ENCODE results near the gene RTEL1.

The RTEL1 gene

DNA sequence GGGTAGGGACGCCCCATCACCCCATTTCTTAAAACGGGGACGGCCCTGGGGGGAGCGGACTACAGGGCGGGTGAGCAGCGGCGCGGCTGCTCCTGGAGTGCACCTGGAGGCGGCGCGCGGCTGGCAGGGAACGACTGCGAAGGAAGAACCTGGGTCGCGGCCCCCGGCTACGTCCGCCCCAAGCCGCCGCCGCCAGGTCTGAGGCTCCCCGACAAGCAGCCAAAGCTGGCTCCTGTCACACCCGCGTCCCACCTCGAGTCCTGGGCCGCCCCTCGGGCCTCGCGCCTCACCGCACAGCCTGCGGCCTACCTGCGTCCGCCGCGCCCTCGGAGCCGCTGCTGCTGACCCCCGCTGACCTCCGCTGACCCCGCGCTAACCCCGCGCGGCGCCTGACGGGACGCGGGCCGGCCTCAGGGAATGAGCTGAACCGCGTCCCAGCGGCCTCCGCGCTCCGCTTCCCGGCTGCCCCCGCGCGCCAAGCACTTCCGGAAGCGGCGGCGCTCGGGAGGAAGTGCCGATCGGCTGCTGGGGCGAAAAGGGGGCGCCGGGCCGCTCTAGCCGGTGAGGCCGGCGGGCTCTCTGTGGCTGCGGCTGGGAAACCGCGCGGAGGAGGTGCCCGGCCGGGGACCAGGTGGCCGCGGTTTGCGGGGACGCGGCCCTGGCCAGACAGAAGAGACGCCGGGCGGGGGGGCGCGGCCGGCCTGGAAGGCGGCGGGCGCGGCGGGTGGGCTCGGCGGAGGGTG, 49.6 kb downstream of the RTEL1 start, which contains the start of the genes ARFRP1 and ZGPAT:
ARFRP1 (minus strand) TSS at position 419 of the 743 bp plus-strand sequence. CDS start 885 bp downstream, outside the sequence.
ZGPAT (plus strand) TSS at position 482 of the 743 bp plus-strand sequence. CDS start 542 bp downstream, outside the sequence.
- Histone ChIP-seq H3K4me2 (ENCODE audit: low read depth, low read length) (peak within 1 kb of the TSS; percentile 88), H3K79me2 (ENCODE audit: low read length) (peaks cover 82% of the 10 kb centered on the region), H3K27me3 (replicated peaks; ENCODE audit: insufficient read depth, low read length) (no peaks in the 10 kb centered on the region), H2AFZ (ENCODE audit: low read length) (peak within 1 kb of the TSS; percentile 69), H3K27ac (ENCODE audit: low read length) (peak within 1 kb of the TSS; percentile 46; the same call in 1 of the 2 replicates), H3K36me3 (replicated peaks; ENCODE audit: insufficient read depth, low read length) (peaks cover 9% of the 10 kb centered on the region), H3K9me3 (replicated peaks; ENCODE audit: insufficient read depth, low read length) (no peaks in the 10 kb centered on the region), H4K20me1 (ENCODE audit: insufficient read depth, low read length) (peaks cover 4% of the 10 kb centered on the region; the same call in 1 of the 2 replicates), H3K9ac (ENCODE audit: low read length) (peak within 1 kb of the TSS; percentile 83), H3K4me3 (ENCODE audit: low read length) (peak within 1 kb of the TSS; percentile 97), H3F3A (ENCODE audit: insufficient read depth, low read length) (0 out of 2 replicates have a peak, but pooled peaks cover 9% of the 10 kb centered on the region), H3K9me2 (replicated peaks; ENCODE audit: insufficient read depth, low read length) (no peaks in the 10 kb centered on the region), H3K4me1 (ENCODE audit: low read length) (peaks cover 14% of the 10 kb centered on the region)
- DNase-seq, result peak; percentile 91
- TF ChIP-seq EZH2 (optimal IDR thresholded peaks at IDR 0.05; ENCODE audit: low read depth, low read length) (no peak), CTCF (IDR thresholded peaks at IDR 0.05; ENCODE audit: low read length) (no peak), EZH2phosphoT487 (IDR thresholded peaks at IDR 0.05; ENCODE audit: low read length) (no peak)

DNA sequence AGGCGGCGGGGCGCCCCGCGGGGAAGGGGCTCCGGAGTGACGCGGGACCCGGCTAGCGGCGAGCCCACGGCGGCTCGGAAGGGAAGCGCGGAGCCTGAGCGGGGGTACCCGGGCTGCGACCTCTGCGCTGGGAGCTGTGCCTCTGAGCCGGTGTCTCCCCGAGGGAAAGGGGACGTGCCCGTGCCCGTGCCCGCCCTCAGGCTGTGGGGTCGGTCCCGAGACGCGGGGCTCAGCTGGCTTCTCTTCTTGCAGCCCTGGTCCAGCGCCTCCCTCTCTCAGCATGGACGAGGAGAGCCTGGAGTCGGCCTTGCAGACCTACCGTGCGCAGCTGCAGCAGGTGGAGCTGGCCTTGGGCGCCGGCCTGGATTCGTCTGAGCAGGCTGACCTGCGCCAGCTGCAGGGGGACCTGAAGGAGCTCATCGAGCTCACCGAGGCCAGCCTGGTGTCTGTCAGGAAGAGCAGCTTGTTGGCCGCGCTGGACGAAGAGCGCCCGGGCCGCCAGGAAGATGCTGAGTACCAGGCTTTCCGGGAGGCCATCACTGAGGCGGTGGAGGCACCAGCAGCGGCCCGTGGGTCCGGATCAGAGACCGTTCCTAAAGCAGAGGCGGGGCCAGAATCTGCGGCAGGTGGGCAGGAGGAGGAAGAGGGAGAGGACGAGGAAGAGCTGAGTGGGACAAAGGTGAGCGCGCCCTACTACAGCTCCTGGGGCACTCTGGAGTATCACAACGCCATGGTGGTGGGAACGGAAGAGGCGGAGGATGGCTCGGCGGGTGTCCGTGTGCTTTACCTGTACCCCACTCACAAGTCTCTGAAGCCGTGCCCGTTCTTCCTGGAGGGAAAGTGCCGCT, 50.4 kb downstream of the RTEL1 start:
- no peaks in the 10 kb centered on the region for H3K9me3 ChIP-seq (replicated peaks; ENCODE audit: insufficient read depth, low read length)
- 0 out of 2 replicates have a peak, but pooled peaks cover 9% of the 10 kb centered on the region for H3F3A ChIP-seq (ENCODE audit: insufficient read depth, low read length)
- no peak overlapping the region for H2AFZ ChIP-seq (ENCODE audit: low read length)
- DNase-seq, result no peak
- peaks cover 4% of the 10 kb centered on the region; the same call in 1 of the 2 replicates for H4K20me1 ChIP-seq (ENCODE audit: insufficient read depth, low read length)
- peaks cover 14% of the 10 kb centered on the region for H3K4me1 ChIP-seq (ENCODE audit: low read length)
- H3K4me3 ChIP-seq (ENCODE audit: low read length), result peak overlapping the region; percentile 97
- no peaks in the 10 kb centered on the region for H3K27me3 ChIP-seq (replicated peaks; ENCODE audit: insufficient read depth, low read length)
- peak overlapping the region; percentile 83; the same call in 1 of the 2 replicates for H3K9ac ChIP-seq (ENCODE audit: low read length)
- TF ChIP-seq CTCF (IDR thresholded peaks at IDR 0.05; ENCODE audit: low read length), result no peak
- TF ChIP-seq EZH2 (optimal IDR thresholded peaks at IDR 0.05; ENCODE audit: low read depth, low read length), result no peak
- no peak for TF ChIP-seq EZH2phosphoT487 (IDR thresholded peaks at IDR 0.05; ENCODE audit: low read length)
- peaks cover 89% of the 10 kb centered on the region for H3K79me2 ChIP-seq (ENCODE audit: low read length)
- peak overlapping the region; percentile 61 for H3K4me2 ChIP-seq (ENCODE audit: low read depth, low read length)
- H3K27ac ChIP-seq (ENCODE audit: low read length), result no peak overlapping the region
- no peaks in the 10 kb centered on the region for H3K9me2 ChIP-seq (replicated peaks; ENCODE audit: insufficient read depth, low read length)
- H3K36me3 ChIP-seq (replicated peaks; ENCODE audit: insufficient read depth, low read length), result peaks cover 10% of the 10 kb centered on the region

DNA sequence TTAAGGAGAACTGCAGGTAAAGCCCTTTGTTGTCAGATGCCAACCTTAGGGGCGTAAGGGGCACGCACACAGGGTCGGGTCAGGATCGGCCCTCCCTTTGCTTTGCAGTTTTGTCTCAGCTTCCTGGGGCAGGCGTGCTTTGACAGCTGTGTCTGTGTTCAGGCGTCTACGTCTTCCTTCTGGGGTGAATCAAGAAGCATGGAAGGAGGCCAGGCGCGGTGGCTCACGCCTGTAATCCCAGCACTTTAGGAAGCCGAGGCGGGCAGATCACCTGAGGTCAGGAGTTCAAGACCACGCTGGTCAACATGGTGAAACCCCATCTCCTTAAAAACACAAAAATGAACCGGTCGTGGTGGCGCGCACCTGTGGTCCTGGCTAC, 51.0 kb downstream of the RTEL1 start:
- peaks cover 4% of the 10 kb centered on the region; the same call in 1 of the 2 replicates for H4K20me1 ChIP-seq (ENCODE audit: insufficient read depth, low read length)
- no peak overlapping the region for H3K9ac ChIP-seq (ENCODE audit: low read length)
- peak overlapping the region; percentile 97; the same call in 1 of the 2 replicates for H3K4me3 ChIP-seq (ENCODE audit: low read length)

More for the DNA sequence above, 51.0 kb downstream of the RTEL1 start:
- H3K9me2 ChIP-seq (replicated peaks; ENCODE audit: insufficient read depth, low read length), result no peaks in the 10 kb centered on the region
- DNase-seq, result no peak
- peaks cover 14% of the 10 kb centered on the region for H3K4me1 ChIP-seq (ENCODE audit: low read length)
- H3K36me3 ChIP-seq (replicated peaks; ENCODE audit: insufficient read depth, low read length), result peaks cover 10% of the 10 kb centered on the region
- H3F3A ChIP-seq (ENCODE audit: insufficient read depth, low read length), result 0 out of 2 replicates have a peak, but pooled peaks cover 9% of the 10 kb centered on the region
- H3K27ac ChIP-seq (ENCODE audit: low read length), result no peak overlapping the region
- peak overlapping the region; percentile 61 for H3K4me2 ChIP-seq (ENCODE audit: low read depth, low read length)
- no peaks in the 10 kb centered on the region for H3K9me3 ChIP-seq (replicated peaks; ENCODE audit: insufficient read depth, low read length)
- TF ChIP-seq CTCF (IDR thresholded peaks at IDR 0.05; ENCODE audit: low read length), result no peak
- TF ChIP-seq EZH2phosphoT487 (IDR thresholded peaks at IDR 0.05; ENCODE audit: low read length), result no peak
- no peak for TF ChIP-seq EZH2 (optimal IDR thresholded peaks at IDR 0.05; ENCODE audit: low read depth, low read length)
- no peak overlapping the region for H2AFZ ChIP-seq (ENCODE audit: low read length)
- H3K27me3 ChIP-seq (replicated peaks; ENCODE audit: insufficient read depth, low read length), result no peaks in the 10 kb centered on the region
- peaks cover 91% of the 10 kb centered on the region for H3K79me2 ChIP-seq (ENCODE audit: low read length)

Measured in MM.1S (cell line).